HTR-8/SVneo (cell line): Measurements from ENCODE around the gene ABCA7.

Experiments
- DNase-seq: peaks from one replicate; pipeline ENCODE4 v3.0.0; 2011; ENCODE audit warnings: low spot score, mixed read lengths; ENCODE audit not compliant: insufficient read length
- FAIRE-seq: peaks from 2 replicates; lab custom pipeline; 2011; peaks lifted over from hg19 to GRCh38; lab: Jason Lieb, UNC

The ABCA7 gene

DNA sequence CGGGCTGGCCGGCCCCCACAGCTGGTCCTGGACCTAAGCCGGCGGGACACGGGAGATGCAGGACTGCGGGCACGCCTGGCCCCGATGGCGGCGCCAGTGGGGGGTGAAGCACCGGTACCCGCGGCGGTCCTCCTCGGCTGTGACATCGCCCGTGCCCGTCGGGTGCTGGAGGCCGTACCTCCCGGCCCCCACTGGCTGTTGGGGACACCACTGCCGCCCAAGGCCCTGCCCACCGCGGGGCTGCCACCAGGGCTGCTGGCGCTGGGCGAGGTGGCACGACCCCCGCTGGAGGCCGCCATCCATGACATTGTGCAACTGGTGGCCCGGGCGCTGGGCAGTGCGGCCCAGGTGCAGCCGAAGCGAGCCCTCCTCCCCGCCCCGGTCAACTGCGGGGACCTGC is 36.6 kb upstream of the ABCA7 start:
- DNase-seq (no peak), FAIRE-seq (no peak)

- FAIRE-seq (no peak), DNase-seq (no peak)
Measured at GRCh38 chr19:1004204-1004802, 35.6 kb upstream of the ABCA7 start.

DNA sequence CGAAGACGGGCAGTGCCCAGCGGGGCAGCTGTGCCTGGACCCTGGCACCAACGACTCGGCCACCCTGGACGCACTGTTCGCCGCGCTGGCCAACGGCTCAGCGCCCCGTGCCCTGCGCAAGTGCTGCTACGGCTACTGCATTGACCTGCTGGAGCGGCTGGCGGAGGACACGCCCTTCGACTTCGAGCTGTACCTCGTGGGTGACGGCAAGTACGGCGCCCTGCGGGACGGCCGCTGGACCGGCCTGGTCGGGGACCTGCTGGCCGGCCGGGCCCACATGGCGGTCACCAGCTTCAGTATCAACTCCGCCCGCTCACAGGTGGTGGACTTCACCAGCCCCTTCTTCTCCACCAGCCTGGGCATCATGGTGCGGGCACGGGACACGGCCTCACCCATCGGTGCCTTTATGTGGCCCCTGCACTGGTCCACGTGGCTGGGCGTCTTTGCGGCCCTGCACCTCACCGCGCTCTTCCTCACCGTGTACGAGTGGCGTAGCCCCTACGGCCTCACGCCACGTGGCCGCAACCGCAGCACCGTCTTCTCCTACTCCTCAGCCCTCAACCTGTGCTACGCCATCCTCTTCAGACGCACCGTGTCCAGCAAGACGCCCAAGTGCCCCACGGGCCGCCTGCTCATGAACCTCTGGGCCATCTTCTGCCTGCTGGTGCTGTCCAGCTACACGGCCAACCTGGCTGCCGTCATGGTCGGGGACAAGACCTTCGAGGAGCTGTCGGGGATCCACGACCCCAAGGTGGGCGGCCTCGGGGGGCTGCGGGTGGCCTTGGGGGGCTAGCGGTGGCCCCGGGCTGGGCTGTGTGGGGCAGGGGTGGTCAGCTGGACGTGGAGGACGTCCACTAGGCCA is 34.9 kb upstream of the ABCA7 start:
- FAIRE-seq, result no peak
- DNase-seq, result no peak

- FAIRE-seq, result no peak
- DNase-seq, result no peak
Measured at GRCh38 chr19:1006711-1007398, 33.1 kb upstream of the ABCA7 start.

DNA sequence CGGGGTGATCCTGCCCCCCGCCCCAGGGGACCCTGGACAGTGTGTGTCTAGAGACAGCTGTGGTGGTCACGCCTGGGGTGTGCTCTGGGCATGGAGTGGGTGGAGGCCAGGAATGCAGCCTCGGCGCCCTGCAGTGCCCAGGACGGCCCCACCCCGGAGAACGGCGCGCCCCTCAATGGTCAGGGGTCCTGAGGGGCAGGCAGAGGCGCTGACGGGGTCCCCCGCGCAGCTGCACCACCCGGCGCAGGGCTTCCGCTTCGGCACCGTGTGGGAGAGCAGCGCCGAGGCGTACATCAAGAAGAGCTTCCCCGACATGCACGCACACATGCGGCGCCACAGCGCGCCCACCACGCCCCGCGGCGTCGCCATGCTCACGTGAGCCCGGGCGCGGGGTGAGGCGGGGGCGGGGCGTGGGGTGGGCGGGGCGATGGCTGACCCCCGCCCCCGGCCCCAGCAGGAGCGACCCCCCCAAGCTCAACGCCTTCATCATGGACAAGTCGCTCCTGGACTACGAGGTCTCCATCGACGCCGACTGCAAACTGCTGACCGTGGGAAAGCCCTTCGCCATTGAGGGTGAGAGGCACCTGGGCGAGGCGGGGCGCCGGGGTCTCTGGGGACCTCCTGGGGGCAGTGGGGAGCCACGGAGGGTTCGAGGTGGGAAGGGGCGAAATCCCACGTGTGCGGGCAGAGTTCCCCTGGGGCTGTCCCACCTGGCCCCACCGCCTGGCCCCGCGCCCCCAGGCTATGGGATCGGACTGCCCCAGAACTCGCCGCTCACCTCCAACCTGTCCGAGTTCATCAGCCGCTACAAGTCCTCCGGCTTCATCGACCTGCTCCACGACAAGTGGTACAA is 32.3 kb upstream of the ABCA7 start:
- DNase-seq (no peak), FAIRE-seq (no peak)

- DNase-seq (no peak), FAIRE-seq (no peak)
Measured at GRCh38 chr19:1008268-1009040, 31.5 kb upstream of the ABCA7 start.

GRCh38 chr19:1009041-1009980 is 30.6 kb upstream of the ABCA7 start:
- no peak for DNase-seq

DNA sequence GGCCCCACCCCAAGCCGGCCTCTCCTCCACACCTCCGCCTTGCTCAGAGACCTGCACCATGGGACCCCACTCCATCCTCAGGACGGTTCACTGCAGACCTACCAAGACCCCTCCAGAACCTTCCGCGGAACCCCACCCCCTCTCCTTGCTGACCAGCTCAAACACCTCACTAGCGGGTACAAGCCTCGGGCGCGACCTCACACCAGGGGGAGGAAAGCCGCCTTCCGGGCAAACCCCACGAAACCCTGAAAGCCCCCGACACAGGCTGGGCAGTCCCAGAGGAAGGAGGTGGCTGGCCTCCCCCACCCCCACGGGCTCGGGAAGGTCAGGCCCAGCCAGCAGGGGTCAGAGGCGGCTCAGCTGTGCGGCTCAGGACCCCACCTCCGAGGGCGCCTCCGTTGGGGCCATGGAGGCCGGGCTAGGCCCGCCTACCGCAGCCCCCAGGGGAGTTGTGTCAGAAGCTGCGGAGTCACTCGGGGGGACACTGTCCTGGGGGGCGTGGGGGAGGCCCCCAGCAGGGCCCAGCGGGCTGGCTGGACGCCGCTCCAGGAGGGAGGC is 29.8 kb upstream of the ABCA7 start:
- DNase-seq, result no peak
- no peak for FAIRE-seq

More at GRCh38 chr19:1009041-1009980, 30.6 kb upstream of the ABCA7 start:
- FAIRE-seq, result no peak

DNA sequence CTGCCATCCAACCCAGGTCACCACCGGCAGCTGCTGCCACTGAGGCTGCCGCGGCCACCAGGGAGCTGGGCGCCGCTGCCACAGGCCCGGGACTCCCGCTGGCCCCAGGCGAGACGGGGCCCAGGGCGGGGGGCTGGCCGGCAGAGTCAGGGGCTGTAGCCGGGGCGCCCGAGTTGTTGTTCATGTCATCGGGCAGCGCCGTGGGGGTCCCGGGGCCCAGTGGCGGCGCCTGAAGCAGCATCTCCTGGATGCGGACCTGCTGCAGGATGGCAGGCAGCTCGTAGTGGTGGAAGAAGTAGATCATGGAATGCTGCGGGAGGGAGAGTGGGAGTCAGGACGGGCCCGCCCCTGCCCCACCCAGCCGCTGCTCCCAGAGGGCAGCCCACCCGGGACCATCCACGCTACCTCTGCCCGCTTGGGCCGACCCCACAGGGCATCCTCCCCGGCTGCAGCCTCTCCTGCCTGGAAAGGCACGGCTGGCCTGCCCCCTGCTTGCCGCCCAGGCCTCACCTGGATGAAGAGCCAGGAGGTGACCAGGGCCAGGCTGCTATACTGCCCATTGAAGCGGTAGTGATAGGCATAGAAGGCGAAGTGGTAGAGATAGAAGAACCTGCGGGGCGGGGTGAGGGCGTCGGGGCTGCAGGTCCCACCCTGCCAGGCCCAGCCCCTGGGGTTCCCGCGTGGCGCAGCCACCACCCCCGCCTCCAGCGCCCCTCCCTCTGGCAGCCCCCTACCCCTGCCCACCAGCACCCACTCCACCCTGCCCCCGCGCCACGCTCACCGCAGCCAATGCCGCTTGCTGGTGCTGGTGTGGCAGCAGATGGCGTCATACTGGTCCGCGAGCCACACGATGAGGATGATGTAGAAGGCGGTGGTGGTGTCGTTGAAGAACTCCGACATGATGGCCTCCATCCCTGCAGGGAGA is 29.1 kb upstream of the ABCA7 start:
- FAIRE-seq (no peak), DNase-seq (no peak)

DNA sequence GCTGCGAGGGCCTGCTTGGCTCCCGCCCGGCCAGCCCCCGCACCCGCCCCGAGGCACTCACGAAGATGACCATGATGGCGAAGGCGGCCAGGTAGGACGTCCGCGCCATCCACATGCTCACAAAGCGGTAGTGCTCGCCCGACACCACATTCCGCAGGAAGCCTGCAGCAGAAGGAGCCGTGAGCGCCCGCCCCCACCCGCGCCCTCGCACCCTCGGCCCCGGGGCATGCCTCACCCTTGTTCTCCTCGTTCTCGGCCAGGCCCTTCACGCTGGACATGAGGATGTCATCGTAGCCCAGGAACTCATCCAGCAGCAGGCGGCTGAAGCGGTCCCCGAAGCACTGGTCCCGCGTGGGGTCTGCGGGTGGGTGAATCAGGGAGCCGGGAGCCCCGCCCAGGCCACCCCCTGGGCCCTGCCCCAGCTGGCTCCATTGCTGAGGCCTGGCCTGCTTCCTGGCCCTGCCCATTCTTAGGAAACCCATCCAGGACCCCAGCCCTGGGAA is 28.0 kb upstream of the ABCA7 start:
- no peak for FAIRE-seq
- no peak for DNase-seq

- DNase-seq (no peak), FAIRE-seq (no peak)
Measured at GRCh38 chr19:1012334-1012733, 27.6 kb upstream of the ABCA7 start.

DNA sequence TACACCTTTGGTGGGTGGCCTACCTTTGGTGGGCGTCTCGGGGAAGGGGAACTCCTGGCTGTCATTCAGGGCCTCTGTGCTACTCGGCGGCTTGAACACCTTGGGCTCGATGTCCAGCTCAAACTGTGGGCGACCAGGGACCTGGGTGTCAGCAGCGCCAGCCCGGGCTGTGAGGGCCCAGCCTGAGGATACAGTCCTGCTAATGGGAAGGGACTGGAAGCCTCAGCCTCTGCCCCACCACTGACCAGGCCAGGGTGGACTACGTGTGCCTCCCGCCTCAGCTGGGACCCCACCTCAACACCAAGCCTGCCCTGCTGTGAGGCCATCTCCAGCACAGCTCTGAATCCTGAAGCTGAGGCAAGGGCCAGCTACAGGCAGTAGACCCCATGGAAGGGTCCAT is 26.7 kb upstream of the ABCA7 start:
- DNase-seq (no peak), FAIRE-seq (no peak)

- FAIRE-seq, result no peak
- no peak for DNase-seq
Measured at GRCh38 chr19:1014161-1015060, 25.5 kb upstream of the ABCA7 start.

DNA sequence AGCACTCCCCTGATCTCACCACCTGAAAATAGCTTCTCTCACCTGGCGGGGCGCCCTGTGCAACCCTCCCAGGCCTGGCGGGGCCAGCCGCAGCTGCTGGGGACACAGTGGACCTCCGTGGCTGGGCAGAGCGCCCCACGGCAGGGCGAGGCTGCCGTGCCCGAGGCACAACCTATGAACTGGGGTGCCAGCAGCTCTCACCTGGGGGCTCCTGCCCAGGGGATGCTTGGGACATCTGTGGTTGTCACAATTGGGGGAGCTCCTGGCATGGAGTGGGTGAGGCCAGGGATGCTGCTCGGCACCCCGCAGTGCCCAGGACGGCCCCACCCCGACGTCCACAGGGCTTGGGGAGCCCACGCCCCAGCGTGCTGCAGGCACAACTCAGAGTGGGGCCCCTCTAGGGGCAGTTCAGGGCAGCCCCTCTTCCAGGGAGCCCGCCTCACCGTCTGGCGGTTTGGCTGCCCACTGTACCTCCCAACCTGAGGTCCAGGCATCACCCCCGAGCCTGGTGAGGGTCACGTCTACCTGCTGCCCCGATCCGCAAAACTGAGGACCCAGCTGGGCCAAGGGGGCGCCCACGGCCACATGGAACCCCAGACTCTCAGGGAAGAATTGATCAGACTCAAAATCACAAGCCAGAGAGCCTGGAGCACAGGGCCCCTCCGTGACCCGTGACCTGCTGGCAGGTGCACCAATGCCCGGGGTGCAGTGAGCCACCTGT is 24.7 kb upstream of the ABCA7 start:
- FAIRE-seq (no peak), DNase-seq (no peak)
